Stimulated activated CD4-positive, alpha-beta T cell treated with anti-CD3 and anti-CD28 coated beads, Interleukin-15, amount 100 ng/mL, for 24 hours (primary cell): Measurements from ENCODE around the gene CFAP61.

Experiments
- DNase-seq: peaks from one replicate; pipeline ENCODE4 v3.0.0-alpha.2; 2020

The CFAP61 gene

DNA sequence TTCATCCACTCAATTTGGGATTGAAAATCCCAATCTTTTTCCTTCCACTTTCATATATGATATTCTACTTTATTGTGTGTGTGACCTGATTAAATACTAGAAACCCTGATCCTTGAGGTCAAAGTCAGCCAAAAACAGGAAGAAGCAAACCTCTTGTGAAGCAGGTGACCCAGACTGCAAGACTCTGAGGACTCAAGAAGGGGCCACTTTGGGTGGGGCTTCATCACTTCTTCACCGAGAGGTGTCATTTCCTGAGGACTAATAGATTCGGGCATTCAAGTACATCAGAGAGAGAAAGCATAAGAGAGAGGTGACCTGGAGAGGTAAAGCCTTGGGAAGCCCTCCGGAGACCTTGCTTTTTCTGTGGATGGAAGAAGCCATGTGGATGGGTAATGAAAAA, 129.0 kb downstream of the CFAP61 start:
- DNase-seq, result no peak

DNA sequence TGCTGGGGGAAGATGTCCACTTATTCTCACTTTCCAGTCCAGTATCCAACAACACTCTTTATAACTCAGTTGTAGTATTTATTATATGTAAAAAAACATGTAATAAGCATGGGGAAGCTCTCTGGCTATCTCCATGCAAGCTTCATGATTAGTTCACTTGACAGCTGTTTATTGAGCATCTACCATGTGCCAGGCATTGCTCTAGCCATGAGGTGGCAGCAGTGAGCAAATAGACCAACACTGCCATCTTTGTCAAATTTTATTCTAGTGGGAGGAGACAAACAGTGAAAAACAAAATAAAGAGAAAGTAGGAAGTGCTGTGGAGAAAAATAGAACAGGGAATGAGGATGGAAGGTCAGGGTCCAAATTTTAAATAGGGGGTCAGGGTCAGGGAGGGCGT, 131.8 kb downstream of the CFAP61 start:
- DNase-seq, result peak; percentile 53

DNA sequence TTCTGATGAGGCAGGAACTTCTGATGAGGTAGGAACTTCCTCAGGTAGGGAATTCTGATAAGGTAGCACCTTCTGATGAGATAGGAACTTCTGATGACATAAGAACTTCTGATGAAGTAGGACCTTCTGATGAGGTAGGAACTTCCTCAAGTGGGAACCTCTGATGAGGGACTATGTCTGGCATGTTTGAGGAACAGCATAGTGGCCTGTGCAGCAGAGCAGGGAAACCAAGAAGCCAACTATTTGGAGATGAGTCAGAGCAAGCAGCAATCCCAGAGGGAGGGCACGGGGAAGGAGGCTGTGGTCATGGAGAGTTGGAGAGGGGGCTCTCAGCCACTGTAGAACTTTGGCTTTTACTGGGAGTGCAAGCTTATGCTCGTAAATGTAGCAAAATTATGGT, 132.4 kb downstream of the CFAP61 start:
- DNase-seq, result no peak

DNA sequence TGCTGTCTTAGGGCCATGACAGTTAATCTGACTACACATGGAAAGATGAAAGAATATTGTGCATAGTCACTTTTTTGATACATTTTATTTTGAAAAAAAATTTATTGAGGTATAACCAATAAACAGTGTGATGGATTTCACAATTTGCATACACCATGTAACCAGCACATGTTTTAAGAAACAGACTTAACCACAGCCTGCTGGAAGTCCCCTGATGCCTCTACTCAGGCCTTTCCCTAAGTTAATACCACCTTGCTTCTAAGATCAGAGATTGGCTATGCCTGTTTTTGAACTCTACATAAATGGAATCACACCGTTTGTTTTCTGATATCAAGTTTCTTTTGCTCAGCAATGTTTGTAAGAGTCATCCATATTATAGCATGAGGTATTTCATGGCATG, 136.3 kb downstream of the CFAP61 start:
- DNase-seq, result no peak

DNA sequence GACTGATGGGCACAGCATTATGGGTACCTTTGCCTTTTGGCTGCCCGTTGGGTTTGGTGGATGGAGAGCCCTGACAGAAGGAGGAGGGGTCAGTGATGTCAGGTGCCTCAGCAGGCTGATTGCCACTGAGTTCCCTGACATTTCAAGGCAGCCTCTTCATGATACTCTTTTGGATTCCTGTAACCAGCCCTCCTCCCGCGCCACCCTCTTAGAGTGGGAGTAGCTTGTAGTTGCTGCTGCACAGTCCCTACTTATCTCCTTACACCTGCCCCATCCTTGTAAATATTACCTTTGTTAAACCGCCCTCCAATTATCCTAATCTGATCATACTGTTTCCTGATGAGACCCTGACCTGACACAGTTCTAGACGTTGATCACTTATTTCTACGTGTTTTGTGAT, 140.0 kb downstream of the CFAP61 start:
- no peak for DNase-seq

DNA sequence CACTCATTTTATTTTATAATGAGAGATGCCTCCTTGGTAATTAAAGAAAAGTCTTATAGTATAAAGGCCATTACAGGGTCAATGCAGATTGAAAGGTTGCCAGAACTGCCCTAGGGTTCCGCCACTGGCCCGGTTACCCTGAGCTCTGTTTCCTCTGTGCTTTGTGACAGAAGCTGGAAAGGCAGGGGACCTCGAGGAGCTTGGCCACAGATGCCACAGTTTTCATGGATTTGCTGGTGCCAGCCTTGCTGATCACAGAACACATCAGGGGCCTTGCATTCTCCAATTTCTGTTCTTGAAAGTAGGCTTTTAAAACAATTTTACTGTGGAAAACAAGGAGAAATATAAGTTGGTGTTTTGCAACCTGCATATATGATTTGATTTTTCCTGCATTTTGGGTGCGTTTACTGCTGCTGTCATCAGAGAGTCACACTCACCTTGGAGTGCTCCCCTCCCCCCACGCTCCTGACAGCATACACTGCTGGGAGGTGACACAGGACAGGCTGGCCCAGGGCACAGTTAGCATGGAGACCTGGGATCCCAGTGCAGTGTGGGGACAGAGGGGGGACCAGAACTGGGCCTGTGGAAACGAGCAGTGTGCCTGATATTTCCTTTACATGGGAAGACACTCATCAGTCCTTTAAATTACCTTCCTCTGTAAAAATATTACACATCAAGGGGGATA, 142.8 kb downstream of the CFAP61 start:
- DNase-seq, result no peak

DNA sequence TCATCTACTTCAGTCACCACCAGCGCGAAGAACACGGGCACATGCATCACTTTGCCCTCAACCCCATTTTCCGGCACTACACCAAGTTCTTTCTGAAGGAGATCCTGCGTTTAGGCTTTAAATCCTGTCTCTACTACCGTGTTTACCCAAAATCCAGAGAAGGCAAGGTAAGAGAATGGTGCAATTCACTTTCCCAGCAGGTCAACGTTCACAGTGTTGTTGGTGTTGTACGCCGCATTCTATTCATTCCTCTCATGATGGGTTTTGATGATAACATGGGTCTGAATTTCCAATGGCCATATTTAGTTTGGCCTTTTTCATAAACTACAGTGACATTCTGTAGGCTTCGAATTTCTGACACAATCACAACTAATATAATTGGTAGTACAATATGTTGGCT, 144.3 kb downstream of the CFAP61 start:
- no peak for DNase-seq

DNA sequence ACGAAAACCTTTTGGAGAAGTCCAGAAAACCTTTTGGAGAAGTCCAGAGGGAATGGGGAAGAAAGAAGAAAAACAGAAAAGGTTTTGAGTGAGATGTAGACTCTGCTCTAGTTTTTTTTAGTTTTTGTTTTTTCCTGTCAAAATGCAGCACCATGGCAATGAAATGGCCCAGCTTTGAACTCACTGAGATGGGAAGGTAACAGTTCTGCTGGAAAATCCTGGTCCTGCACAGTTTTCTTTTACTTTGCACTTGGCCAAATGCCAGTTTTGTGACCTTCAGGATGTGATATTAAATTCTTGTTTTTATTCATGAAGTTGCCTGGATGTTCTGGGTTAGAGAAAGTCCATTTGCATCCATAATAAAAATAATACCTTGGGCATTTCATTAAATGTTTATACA, 145.7 kb downstream of the CFAP61 start:
- no peak for DNase-seq

DNA sequence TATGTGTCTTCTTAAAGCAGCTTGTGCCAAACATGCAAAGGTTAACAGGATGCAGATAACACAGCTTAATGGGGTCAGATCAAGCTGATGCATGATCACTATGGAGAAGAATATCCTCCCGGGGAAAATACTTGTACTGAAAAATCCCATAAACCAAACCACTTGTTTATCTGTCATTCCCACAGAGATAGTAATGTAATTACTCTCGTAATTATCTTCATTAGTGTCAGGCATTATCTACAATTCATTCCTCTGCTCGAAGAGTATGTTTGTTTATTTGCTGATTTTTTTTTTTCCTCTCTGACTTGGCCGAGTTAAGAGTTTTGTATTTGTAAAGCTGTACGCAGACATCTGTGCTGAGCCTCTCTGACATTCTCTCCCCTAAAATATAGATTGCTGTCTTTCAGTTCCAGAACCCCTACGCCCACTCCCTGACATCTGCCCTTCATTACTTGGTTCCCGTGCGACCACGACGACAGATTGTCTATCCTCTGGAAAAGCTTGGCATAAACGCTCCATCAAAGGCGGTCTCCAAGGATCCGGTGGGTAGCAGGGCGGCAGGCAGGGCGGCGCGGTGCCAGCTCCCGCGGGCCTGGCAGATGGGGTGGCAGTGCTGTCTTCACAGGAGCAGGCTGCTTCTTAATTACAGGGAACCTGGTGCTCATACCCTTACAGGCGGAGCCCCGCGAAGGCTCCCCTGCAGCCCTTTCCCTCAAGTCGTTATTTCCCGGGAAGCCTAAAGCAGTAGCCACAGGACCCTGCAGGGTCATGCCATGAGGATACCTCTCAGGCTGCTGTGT, 147.2 kb downstream of the CFAP61 start:
- no peak for DNase-seq

DNA sequence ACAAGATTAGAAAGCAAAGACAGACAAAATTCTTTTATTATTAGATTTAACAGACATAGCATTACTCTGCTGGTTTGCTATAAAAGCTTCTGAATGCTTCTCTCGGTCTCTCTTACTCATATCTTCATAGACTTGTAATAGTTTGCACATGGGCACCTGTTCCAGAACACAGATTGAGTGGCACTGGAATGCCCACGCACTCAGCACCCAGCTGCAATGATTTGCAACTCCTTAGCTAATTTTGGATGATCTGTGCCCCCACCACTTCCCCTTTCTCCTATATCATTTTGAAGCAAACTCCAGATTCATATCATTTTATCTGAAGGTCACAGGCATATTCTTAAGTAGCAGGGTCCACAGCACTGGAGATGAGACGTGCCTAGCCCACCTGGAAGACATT, 148.8 kb downstream of the CFAP61 start:
- no peak for DNase-seq

DNA sequence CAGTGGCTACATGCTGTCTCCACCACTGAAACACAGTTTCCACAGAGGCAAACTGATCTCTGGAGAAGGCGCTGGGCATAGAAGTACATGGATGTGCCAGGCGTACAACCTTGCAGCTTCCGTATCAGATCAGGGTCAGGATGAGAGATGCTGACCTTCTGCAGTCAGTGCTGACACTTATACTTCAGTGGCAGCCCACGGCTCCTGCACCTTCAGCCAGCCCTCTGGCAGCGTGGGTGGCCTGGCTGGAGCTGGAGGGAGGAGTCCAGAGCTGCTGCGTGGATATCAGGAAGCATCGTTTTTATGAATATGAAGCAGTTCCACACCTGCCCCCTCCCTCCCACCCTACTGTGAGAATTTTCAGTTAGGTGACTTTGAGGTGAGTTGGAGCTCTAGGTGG, 149.3 kb downstream of the CFAP61 start:
- no peak for DNase-seq

DNA sequence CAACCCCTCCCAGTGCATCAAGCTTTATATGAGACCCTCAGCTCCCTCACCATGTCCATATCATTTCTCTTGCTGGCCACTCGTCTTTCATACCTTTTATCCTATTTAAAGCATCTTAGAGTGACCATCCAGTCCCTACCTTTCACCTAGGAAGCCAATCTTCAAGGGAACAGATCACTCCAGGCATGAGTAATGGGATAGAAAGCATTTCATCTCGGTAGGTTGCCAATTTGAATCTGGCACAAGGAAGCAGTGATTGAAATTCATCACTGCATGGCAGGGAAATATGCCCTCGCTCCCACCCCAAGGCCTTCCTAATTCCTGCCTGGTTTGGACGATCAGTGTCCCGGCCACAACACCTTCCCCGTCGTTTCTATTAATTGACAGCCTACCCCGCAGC, 150.4 kb downstream of the CFAP61 start:
- no peak for DNase-seq

DNA sequence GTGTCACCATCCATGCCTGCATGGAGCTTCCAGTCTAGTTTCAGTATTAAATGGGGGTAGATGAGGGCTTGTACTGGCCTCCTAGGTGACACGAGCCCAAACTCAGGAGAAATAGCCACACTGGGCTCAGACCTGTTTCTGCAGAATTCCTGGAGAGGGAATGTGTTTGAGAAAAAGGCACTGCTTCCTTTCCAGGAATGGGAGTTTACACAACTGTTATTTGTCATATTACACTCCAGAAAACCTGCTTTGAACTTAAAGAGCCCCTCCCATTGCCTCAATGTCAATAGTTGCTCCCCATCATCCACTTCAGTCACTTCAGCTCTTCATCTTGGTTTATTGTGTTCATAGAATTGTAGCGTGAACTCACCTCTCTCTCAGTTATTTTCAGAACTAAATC, 151.5 kb downstream of the CFAP61 start:
- no peak for DNase-seq

DNA sequence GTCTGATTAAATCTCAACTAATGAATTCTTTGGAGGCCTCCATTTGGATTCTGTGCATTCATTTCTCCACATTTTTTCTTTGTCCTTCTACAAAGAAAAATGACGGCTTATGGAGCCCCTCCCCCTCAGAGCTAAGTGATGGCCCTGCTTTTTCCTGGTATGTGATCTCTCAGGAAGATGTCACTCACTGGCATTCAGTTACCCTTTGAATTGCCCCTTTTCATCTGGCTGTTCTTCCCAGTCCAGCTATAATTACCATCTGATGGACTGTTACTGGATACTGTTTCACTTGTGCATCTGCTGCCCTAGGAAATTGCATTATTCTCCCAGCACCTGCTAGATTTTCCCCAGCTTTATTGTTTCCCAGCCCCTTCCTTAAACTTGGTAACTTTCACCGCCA, 151.9 kb downstream of the CFAP61 start:
- DNase-seq, result no peak

DNA sequence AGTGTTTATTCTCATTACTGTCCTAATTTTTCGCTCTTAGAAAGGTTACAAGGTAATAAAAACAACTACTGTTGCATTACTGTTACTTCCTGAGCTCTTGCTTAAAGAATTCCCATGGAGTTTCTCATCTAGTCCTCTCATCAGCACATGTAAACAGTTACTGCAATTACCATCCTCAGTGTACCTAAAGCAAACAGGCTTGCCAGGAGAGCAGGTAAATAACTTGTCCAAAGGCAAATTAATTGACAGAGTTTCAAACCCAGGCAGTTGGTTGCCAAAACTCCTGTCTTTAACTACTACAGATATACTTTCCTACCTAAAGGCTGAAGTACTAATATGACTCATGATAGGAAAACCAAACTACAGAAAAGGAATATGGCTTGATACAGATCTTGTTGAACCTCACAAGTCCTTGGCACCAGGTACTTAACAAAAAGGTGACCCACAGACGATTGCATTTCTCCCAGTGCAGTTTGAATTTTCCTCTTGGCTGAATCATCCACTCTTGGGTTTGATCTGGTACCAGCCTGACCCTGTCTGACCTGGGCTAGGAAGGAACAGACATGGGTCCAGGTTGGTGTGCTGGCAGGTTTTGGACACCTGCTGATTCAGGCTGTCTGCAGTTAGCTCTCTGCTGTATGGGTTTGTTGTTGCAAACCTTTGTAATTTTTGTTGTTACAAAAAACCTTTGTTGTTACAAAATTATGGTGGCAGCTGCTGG, 153.0 kb downstream of the CFAP61 start:
- no peak for DNase-seq

DNA sequence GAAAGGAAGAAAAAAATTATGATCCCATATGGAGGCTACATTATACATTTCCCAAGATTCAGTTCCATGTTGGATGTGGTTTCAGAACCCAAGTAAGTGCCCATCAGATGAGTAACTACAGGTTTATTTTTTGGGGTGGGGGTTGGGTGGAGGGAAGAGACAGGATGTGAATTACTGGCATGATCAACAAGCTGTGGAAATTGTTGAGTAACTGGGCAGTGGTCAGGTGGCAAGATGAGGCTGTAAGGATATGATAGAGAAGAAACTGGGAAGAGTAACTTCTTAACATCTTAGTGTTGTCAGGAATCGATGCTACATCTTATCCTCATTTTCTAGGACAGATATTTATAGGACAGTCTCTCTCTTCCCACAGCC, 153.5 kb downstream of the CFAP61 start:
- no peak for DNase-seq

DNA sequence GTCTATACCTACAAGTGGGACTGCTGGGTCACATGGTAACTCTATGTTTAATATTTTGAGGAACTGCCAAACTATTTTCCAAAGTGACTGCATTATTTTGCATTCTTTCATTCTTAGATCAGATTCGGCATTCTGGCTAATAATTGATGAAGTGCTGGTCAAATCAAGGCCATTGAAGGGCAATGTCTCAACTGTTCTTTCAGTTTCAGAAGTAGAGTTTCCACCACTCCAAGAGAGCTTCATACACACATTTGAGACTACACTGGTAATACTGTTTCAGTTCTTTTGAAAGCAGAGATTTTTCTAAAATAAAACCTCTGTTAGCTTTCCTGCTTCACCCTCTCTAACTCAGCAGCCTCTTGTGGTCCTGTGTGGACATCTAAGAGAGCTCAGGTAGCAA, 154.5 kb downstream of the CFAP61 start:
- DNase-seq, result no peak

DNA sequence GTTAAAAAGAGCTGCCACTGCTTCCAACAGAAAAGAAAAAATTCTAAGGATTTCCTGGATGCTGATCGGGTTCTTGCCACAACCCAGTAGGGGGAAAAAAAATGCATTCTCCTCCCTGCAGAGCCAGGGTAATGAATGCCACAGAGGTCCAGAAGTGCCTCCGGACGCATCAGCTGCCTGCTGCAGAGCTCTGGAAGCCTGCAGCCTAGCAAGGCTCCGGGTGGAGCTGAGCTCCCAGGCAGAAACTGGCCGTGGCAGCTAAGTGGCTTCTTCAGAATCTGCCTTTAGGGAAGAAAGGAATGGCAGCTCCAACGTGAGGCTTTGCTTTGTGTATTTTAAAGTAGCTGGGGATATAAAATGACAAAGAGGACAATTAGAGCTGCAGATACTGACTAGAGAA, 155.0 kb downstream of the CFAP61 start:
- no peak for DNase-seq

DNA sequence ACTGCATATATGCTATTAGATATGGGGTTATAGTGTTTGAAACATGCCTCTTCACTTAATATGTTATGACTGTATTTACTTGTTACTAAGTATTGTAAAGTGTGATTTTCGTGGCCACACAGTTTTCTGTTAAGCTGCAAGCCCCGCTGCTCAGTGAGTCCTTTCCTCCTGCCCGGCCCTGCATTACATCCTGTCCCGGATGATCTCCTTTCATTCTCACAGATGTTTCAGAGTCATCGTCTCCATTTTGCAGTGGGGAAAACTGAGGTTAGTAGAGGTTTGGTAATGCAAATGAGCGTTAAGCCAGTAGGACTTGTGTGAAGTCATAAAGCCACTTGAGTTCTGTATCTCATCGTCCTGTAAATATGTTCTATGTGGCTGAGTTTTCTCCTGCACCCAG, 155.5 kb downstream of the CFAP61 start:
- DNase-seq, result no peak

DNA sequence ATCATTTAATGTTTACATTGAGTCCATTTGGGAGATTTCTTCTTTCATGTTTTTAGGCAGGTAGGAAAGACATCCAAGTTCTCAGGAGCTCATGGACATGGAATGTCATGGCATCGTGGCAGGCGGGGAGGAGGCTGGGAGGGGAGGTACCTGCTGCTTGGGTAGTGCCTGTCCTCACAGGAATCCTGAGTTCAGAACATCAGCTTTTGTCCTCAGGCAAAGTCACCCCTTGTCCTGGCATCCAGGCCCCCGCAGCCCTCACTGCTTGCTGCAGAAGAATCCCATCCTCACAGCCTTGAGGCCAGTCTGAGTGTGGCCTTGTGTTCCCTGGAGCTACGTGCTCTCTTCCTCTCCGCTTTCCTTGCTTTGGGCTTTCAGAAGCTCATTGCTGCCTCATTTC, 157.4 kb downstream of the CFAP61 start:
- DNase-seq, result no peak

DNA sequence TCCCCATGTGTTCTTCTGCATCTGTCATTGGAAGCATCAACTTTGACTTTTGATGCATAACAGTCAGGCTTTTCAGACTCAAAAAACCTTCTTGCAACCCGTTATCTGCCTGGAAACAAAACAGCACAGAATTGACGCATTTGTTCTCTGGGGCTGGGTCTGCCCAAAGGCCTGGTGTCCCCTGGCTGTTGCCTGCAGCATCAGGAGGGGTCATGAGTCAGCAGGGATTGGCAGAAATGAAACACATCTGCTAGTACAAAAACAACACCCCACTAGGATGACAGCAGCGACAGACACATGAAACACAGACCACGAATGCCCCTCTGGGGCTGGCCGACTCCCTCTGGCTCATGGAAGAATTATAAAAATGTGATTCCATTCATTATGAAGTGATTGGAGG, 158.0 kb downstream of the CFAP61 start:
- no peak for DNase-seq

DNA sequence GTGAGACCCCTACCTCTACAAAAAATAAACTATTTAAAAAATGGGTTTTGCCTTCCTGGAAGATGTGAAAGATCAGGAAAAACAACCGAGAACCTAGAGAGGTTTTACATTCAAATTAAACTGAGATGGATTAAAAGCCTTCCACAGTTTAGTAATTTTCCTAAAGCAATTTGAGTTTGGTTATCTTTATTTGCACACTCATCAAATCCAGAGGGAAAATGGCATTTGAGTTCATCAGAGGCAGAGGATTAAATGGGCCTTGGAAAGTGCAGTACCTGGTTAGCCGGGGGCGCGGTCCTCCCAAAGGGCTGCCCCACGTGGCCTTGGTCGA, 158.6 kb downstream of the CFAP61 start:
- no peak for DNase-seq

DNA sequence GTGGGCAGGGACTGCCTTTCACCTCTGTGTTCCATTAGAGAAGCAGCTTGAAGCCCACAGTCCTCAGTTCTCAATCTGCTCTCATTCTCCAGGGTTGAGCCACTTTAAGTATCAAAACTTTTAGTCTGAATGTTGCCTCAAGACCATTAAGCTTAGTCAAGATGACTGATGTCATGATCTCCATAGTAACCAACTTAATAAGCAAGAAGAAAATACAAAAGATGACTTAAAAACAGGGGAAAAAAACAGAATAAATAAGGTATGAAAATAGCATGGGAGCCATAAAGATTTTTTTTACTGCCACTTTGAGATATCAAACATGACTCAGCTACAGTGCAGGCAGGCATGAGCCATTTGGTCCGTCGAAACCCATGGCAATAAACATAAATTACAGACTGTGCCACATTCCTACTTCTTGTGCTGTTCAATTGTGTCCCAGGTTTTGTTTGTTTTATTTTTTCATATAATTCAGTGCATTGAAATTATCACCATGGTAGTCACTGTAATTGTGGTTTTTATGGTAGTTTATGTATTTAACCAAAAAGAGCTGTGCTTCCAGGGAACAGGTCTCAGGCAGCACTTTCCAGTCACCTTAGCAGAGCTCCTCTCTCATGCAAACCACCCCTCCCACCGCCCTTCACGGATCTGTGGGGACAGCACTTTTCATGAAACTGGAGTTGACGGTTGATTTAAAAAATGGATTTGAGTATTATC, 159.1 kb downstream of the CFAP61 start:
- DNase-seq, result no peak
